ENCODE measurements around the gene KCNK4.

Gene KCNK4

GRCh38 chr11:64254326-64254725 is 36.8 kb upstream of the KCNK4 start:
- DNase-seq: no peak

- DNase-seq: no peak
These were observed 35.7 kb upstream of the KCNK4 start for GRCh38 chr11:64255135-64256128.

- no peak for DNase-seq
These were observed 34.8 kb upstream of the KCNK4 start for GRCh38 chr11:64256300-64256699.

DNA sequence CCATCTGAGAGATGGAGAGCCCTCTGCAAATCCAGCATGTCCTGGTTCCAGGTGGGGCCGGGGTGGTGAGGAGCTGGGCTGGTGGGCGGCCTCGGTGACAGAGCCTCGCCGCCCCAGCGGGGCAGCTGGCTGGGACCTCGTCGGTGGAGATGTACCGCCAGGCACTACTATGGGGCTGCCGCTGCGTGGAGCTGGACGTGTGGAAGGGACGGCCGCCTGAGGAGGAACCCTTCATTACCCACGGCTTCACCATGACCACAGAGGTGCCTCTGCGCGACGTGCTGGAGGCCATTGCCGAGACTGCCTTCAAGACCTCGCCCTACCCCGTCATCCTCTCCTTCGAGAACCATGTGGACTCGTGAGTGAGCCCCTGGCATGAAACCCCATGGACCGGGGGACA is 32.7 kb upstream of the KCNK4 start:
- no peak for DNase-seq

- DNase-seq: no peak
These were observed 32.1 kb upstream of the KCNK4 start for GRCh38 chr11:64258946-64259532.

- DNase-seq: no peak
These were observed 31.5 kb upstream of the KCNK4 start for GRCh38 chr11:64259533-64260067.

DNA sequence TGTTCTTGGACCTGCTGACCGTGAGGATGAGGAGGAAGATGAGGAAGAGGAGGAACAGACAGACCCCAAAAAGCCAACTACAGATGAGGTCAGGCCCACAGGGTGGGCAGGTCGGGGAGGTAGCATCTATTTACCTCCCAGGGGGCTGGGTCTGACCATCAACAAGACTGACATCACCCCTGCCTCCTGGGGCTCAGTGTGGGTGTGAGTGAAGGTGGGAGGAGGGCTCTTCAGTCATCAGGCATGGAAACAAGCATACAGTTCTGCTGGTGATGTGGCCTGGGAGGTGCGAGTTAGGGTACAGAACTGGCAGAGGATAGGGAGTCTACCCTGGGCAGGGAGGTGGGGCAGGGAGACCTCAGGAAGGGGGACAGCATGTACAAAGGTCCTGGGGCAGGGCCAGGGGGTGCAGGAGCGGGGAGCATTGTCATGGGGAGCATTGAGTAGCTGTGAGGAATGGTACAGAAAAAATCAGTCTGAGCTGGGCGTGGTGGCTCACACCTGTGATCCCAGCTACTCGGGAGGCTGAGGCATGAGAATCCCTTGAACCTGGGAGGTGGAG is 30.9 kb upstream of the KCNK4 start:
- no peak for DNase-seq

GRCh38 chr11:64261556-64262080 is 29.5 kb upstream of the KCNK4 start:
- no peak for DNase-seq

DNA sequence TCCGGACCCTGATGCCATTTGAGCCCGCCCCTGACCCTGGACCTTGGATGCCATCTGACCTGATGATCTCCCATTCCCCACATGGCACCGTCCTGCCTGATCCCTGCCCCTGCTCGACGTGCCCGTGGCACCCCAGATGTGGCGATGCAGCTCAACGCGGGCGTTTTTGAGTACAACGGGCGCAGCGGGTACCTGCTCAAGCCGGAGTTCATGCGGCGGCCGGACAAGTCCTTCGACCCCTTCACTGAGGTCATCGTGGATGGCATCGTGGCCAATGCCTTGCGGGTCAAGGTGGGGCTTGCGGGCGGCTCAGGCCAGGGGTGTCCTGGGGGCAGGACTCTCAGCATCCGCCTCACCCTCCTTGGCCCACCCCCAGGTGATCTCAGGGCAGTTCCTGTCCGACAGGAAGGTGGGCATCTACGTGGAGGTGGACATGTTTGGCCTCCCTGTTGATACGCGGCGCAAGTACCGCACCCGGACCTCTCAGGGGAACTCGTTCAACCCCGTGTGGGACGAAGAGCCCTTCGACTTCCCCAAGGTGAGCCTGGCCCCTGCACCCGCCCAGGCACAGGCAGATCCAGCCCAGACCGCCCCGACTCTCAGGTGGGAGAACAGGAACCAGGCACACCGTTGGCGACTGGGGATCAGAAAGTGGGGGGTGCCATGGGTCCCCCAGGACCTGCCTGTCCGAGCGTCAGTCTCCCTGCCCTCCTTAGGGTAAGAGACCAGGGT is 28.7 kb upstream of the KCNK4 start:
- no peak for DNase-seq

GRCh38 chr11:64263021-64263946 is 27.8 kb upstream of the KCNK4 start:
- DNase-seq: peak; percentile 61

- no peak for DNase-seq
These were observed 27.2 kb upstream of the KCNK4 start for GRCh38 chr11:64263947-64264317.

DNA sequence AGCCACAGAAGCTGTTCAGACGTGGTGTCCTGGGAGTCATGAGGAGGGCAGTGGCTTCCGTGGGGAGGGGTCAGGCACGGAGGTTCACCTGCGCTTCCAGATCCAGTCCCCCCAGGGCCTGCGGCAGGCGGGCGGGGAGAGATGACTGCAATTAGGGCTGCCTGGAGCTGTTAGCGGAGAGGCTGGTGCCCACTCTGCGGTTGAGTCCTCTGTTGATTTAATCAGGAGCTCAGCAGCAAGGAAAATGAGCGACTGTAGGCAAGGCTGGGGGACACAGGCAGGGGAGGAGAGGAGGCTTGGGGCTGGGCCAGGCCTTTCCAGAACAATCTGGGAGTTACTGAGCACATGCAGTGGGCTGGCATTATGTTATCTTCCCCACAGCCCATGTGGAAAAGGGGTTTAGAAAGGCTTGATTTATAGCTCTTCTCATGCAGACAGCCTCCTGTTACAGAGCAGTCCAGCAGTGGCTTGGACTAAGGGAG is 26.7 kb upstream of the KCNK4 start:
- DNase-seq: no peak

DNA sequence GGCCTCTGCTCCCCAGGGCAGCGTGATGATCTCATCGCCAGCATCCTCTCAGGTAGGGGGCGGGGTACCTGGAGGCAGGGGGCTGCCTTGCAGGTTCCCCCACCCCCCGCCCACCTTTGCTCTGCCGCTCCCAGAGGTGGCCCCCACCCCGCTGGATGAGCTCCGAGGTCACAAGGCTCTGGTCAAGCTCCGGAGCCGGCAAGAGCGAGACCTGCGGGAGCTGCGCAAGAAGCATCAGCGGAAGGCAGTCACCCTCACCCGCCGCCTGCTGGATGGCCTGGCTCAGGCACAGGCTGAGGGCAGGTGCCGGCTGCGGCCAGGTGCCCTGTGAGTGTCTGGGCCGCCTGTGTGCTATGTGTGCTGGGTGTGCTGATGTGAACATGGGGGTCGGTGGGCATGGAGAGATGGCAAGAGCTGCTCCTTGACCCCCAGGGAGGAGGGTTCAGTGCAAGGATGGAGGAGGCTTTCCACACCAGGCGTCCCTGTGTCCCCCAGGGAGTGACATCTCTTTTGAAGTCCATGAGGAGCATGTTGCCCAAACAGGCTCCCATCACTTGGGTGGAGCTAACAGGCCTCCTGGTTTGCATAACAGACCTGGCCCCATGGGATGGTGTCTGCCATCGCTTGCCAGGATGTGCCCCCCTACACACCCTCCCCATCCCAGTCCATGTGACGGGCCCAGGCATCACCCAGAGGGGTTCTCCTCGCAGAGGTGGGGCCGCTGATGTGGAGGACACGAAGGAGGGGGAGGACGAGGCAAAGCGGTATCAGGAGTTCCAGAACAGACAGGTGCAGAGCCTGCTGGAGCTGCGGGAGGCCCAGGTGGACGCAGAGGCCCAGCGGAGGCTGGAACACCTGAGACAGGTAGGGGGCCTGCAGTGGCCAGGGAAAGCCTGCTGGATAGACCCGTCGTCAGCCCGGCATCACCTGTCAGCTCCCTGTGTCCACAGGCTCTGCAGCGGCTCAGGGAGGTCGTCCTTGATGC is 25.6 kb upstream of the KCNK4 start:
- no peak for DNase-seq

DNA sequence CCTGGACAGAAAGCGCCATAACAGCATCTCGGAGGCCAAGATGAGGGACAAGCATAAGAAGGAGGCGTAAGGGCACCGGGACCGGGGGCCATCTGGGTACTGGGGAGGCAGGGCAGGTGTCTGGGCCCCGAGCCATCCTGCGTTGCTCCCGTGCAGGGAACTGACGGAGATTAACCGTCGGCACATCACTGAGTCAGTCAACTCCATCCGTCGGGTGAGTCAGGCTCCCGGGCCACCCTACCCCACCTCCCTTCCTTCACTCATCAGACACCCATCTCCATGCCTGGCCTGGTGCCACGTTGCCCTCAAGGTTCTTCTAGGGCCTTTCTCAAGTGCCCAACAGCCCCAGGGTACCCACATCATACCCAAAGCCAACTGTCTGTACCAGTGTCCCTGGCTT is 24.8 kb upstream of the KCNK4 start:
- no peak for DNase-seq

DNA sequence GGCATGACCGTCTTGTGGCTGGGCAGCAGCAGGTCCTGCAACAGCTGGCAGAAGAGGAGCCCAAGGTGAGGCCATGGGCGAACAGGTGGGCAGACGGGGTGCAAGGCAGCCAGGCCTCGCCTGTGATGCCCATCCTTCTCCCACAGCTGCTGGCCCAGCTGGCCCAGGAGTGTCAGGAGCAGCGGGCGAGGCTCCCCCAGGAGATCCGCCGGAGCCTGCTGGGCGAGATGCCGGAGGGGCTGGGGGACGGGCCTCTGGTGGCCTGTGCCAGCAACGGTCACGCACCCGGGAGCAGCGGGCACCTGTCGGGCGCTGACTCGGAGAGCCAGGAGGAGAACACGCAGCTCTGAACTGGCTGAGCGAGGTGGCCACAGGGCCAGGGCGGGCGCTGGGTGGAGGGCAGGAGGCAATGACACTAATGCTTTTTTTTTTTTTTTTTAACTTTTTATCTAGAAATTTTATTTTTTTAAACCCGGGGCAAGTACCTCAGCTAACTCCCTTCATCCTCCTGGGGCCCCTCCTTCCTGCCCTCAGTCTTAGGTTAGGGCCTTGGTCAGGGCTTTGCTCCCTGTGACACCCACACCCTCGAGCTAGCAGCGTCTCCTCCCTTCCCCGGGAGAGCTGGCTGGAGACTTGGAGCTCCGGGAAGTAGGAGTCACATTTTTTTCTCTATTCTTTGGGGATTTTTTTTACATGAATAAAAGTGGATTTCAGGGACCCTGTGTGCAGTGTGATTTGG is 23.7 kb upstream of the KCNK4 start:
- DNase-seq: no peak

DNA sequence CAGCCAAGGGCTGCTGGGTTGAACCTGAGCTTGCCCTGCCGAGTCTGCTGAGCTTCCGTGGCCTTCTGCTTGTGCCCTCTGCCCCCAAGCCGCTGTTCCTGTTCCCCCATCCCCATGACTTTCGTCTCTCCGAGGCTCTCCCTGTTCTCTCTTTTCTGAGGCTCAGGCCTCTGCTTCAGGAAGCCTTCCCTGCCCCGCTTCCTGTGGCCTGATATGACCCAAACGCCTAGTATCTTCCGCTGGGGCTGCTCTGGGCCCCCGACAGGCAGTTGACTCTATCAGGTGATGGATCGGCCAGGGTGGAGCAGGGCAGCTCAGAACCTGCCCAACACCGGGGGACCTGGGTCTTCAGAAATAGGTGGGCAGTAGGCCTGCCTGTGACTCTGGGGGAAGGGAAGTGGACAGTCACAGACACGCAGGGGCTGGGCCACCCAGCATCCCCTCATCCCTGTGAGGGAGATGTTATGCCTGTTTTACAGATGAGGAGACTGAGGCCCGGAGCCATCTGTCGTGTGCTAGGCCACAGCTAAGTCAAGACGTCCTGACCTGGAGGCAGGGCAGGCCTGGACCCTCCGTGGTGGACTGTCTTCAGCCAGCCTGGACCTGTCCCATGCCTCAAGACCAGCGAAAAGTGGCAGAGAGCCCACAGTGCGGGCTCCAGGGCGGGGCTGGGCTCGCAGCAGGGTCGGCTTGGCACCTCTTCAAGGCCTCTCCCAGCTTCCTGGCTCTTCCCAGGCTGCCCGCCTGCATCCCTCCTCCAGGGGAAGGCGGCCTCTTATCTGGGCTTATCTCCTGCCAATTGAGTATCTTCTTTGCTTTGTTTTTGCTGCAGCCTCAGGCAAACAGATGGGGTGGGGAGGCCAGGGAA is 22.8 kb upstream of the KCNK4 start:
- DNase-seq: peak; percentile 68

DNA sequence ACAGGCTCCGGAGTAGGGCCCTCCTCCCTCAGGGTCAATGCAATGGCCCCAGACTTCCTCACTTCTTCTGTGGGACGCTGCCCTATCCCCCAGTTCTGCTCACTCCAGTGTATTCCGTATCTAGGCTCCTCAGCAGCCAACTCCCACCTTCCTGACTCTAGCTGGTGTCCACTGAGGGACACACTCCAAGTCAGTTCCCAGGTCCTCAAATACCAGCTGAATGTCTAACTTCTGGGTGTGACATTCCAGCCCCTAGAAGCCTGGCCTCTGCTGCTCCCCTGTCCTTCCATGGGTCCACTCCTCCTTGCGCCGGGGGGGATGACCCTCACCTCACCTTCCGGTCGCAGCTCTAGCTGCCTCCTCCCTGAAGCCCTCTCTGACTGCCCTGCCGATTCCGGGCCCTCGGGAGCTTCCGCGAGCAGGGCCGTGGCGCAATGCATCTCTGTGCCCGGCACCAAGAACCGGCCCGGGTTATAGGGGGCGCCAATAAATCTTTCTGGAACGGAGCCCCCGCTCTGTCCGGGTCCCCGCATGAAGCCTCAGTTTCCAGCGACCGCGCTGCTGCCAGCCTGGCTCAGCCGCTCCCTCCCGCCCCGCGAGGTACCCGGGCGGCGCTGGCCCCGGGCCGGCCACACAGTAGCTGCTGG is 22.1 kb upstream of the KCNK4 start:
- peak; percentile 69 for DNase-seq

Data from MV-4-11 (cell line).